Ramos (cell line): ENCODE results near the gene TMEM128.
"Not testable (repeated sequence)": the region's sequence is repeated elsewhere in the genome, so short reads cannot be mapped to it uniquely, and the experiment has no call there.

Source experiments
- in situ Hi-C: fragments of 300-500 bp; cut with MboI; formaldehyde crosslinking; loops from one replicate; pipeline ENCODE4 v1.14.3; 2022; ENCODE audit warnings: low sequenced_read_pairs; ENCODE audit not compliant: unreplicated experiment

The TMEM128 gene

GRCh38 chr4:4257705-4258104, 9.7 kb upstream of the TMEM128 start:
- in situ Hi-C loops, result loop anchor here (10.0 kb wide), 1 partner anchor 167 kb away; no protein-coding TSS in a partner anchor

DNA sequence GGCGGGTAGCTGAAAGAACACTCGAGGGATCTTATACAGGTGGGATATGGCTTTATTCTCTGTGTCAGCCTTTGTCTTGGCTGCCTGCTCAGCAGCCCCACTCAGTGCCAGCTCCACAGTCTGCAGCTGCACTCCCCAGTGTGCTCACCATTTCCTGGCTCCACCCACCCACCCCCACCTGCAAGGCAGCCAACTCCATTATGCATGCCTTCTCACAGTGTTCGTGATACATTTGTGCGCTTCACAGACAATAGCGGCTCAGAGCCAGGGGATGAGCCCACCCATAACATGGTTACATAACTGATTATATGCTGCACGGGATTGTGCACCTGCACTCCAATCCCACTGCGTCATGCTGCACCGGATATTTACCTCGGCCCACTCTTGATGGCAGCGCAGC, 8.8 kb upstream of the TMEM128 start:
- in situ Hi-C loops, result loop anchor here (10.0 kb wide), 1 partner anchor 168 kb away; no protein-coding TSS in a partner anchor

- in situ Hi-C loops, result loop anchor here (5.0 to 10.0 kb wide), 2 partner anchors 83 to 170 kb away; no protein-coding TSS in a partner anchor
Measured at GRCh38 chr4:4254666-4255065, 6.6 kb upstream of the TMEM128 start.

DNA sequence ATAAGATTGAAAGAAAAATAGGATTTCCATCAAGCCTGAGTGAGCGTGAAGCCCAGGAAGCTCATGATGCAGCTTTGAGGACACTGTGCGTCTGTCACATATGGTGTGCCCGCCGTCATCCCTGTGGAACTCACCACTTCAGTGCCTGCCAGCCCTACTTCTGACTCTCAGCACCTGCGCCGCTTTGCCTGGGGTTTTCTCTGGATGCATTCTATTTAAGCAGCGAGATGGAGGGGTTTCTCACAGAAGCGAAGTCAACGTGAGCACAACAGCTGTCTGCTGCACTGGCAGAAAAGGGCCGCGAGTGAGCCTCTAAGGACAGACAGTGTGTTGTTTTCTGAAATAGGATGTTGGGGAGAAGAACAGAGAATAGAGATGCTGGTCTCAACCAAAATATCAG, 6.2 kb upstream of the TMEM128 start:
- in situ Hi-C loops, result loop anchor here (5.0 to 10.0 kb wide), 2 partner anchors 83 to 171 kb away; no protein-coding TSS in a partner anchor

GRCh38 chr4:4249866-4250265, 1.8 kb upstream of the TMEM128 start:
- in situ Hi-C loops, result loop anchor here (5.0 to 10.0 kb wide), 2 partner anchors 87 to 175 kb away; no protein-coding TSS in a partner anchor

- in situ Hi-C loops, result not testable (repeated sequence)
Measured at GRCh38 chr4:4249342-4249741, 1.3 kb upstream of the TMEM128 start.

- in situ Hi-C loops, result no loop called here
Measured at GRCh38 chr4:4248885-4249203, 821 bp upstream of the TMEM128 start.

DNA sequence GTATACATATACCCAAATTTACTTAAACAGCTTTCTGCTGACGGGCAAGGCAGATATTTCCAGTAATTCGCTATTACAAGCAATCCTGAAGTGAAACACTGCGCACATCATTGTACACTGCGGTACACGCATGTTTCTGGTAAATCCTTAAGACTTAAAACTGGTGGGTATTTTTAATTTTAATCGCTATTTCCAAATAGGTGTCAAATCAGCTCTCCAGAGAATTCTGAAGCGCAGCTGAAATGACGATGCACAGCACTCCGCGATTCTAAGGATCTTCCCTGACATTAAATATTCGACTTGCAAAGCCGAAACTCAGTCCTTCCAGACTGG, 361 bp downstream of the TMEM128 start:
- in situ Hi-C loops, result no loop called here

DNA sequence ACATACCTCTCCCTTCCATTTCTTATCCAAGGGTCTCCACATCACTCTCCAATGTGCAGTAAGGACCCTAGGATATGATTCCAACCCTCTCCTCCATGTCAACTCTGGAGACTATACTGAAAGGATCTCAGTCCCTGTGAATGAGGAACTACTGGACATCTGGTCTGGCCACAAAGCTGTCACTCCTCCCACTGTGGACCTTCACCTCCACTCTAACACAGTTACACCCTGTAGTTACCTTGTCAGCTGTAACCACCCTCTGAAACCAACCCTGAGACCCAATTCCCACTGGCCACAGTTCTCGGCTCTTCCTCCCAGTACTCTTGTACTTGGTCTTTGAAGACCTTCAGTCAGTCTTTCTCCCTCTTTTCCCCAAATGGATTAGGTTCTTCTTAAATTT, 2.9 kb downstream of the TMEM128 start:
- in situ Hi-C loops, result no loop called here

GRCh38 chr4:4239551-4239950, 8.5 kb downstream of the TMEM128 start:
- in situ Hi-C loops, result not testable (repeated sequence)

DNA sequence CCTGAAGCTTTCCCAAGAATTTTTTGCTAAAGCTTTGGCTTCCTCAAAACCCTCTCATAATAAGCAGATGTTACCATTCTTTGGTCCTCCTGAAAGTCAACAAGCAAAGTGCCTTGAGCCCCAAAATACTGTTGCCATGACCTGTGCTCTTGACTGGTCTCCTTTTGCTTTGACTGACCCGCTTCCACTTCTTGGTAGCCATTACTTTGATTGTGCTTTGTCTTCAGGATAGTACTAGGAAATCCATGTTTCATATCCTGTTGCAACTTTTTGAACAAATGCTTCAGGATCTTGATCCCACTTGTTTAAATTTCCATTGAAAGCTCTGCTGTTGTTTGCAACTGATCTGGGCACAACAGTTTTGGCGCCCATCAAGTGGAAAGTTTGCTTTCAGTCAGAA, 14.4 kb downstream of the TMEM128 start:
- in situ Hi-C loops, result no loop called here

GRCh38 chr4:4228356-4228668, 19.7 kb downstream of the TMEM128 start:
- in situ Hi-C loops, result no loop called here

DNA sequence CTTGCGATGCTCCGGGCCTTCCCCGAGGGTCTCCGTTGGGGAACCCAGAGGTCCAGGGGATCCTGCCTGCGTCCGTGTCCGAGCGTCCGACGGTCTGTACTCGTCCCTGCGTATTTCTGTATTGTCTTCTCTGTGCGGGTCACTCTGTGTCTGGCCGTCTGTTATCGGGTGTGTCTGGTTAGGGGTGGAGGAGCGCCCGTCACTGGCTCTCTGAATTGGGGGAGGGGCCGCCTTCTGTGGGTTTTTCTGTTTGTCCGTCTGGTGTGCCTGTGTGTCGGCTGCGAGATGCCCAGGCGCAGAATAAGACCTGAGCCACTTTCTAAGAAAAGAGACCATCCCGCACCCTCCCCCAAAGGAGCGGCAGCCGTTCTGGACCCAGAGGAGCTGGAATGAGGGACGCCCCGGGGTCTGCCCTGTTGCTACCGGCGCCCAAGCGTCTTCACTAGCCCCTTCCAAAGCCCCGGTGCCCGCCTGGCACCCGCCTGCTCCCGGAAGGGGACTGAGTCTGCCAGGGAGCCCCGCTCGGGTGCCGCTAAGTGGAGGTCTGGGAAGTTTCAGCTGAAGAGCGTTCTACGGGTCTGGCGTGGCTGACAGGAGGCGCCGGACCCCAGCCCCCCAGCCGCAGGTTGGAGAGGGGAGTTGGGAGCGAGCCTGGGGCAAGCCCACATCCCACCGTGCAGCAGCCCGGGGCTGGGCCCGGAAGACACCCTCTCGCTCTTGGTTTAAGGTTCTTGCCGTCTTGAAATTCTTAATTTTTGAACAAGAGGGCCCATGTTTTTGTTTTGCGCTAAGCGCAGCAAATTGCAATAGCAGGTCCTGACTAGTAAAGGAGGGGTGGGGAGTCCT, 20.3 kb downstream of the TMEM128 start:
- in situ Hi-C loops, result no loop called here

GRCh38 chr4:4226606-4227438, 21.2 kb downstream of the TMEM128 start, which contains the start of gene OTOP1:
Gene OTOP1, minus strand, starts transcription at chr4:4226929. Its CDS starts 65 bp downstream, at chr4:4226864.
- in situ Hi-C loops, result no loop called here

- in situ Hi-C loops, result no loop called here
Measured at GRCh38 chr4:4225915-4226605, 22.0 kb downstream of the TMEM128 start.

- in situ Hi-C loops, result no loop called here
Measured at GRCh38 chr4:4217113-4217512, 30.9 kb downstream of the TMEM128 start.

GRCh38 chr4:4216648-4217047, 31.4 kb downstream of the TMEM128 start:
- in situ Hi-C loops, result no loop called here

DNA sequence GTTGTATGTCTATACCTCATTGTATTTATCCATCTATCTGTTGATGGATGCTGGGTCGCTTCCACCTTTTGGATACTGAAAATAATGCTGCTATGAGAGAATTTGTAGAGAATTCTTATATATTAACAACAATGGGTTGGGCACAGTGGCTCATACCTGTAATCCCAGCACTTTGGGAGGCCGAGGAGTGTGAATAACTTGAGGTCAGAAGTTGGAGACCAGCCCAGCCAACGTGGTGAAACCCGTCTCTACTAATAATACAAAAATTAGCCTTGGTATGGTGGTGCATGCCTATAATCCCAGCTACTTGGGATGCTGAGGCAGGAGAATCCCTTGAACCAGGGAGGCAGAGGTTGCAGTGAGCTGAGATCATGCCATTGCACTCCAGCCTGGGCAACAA, 34.3 kb downstream of the TMEM128 start:
- in situ Hi-C loops, result not testable (repeated sequence)

DNA sequence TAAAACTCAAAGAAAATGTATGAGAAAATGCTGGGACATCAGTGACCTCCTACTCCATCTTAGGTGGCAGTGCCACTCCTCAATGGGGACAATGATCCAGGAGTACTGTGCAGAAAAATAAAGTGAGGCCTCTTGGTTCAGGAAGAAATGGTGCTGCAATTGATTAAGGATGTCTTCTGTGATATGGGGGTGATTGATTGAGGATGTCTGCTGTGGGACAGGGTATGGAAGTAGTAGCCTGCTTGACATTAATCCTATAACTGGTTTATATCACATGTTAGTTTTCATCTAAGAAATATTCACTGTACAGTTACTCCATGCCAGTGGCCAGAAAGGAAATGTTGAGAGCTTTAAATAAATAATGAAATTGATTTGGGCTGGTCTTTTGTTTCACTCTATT, 41.8 kb downstream of the TMEM128 start:
- in situ Hi-C loops, result no loop called here

- in situ Hi-C loops, result no loop called here
Measured at GRCh38 chr4:4204401-4204745, 43.6 kb downstream of the TMEM128 start.
